Renal cortex interstitium (tissue), 11 donors: Measurements from ENCODE around the gene ANKRD33B. TPM values are rescaled to one million over a fixed set of nuclear protein-coding genes. Genes with fewer than 3 reads are reported as not detected.
"Not testable (repeated sequence)": the region's sequence is repeated elsewhere in the genome, so short reads cannot be mapped to it uniquely, and the experiment has no call there.

Experiments used
- DNase-seq, 11 donors: peaks; one replicate each; pipeline ENCODE4 v3.0.0-alpha.2; 2013; ENCODE audit warnings: low read depth in 9 of 11, low spot score in 4 of 11; ENCODE audit errors: extremely low read depth in 1 of 11
- polyA plus RNA-seq, 3 donors: library from polyadenylated mRNA; unstranded; fragments of 120-200 nt; gene quantifications; one replicate each; pipeline ENCODE4 v1.2.1, GENCODE V29; 2013; ENCODE audit not compliant: insufficient read length in 3 of 3

ANKRD33B gene
- polyA plus RNA-seq, 3 donors = 1.9 to 2.0 (median 2.0) TPM

- no peak for DNase-seq
Measured at GRCh38 chr5:10572451-10572850, 8.6 kb downstream of the ANKRD33B start.

DNA sequence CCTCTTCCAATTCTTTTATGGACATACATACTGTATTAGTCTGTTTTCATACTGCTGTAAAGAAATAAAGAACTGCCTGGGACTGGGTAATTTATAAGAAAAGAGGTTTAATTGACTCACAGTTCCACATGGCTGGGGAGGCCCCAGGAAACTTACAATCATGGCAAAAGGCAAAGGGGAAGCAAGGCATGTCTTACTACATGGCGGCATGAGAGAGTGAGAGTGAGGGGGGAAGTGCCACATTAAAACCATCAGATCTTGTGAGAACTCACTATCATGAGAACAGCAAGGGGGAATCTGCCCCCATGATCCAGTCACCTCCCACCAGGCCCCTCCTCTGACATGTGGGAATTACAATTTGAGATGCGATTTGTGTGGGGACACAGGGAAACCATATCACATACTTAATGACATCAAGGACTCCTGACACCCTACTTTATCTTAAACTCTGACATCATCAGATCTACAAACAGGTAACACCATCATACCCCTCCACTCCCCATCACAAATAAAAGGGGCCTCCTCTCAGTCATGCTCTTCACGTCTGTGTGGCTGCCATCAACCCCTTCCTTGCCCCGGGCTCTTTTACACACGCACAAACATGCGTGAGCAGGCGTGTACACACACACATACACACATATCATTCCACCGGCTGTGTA lies 9.7 kb downstream of the ANKRD33B start:
- DNase-seq = no peak

GRCh38 chr5:10574879-10575278 lies 11.0 kb downstream of the ANKRD33B start:
- DNase-seq = not testable (repeated sequence)

- no peak for DNase-seq
Measured at GRCh38 chr5:10576121-10576789, 12.4 kb downstream of the ANKRD33B start.

DNA sequence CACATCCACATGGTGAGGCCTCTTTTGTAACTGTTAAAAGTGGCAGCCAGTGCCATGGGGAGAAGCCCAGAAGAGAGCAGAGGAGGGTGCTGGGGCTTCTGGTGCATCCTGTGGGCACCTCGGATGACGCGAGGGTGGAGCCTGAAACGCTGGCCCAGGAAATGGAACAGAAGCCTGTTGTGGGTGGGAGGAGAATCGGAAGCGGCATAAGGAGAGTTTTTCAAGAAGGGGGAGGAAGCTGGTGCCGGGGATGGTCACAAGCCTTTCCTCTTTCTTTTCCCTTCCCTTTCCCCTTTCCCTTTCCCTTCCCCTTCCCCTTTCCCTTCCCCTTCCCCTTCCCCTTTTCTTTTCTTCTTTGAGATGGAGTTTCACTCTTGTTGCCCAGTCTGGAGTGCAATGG lies 12.9 kb downstream of the ANKRD33B start:
- DNase-seq = no peak

- DNase-seq = no peak
Measured at GRCh38 chr5:10577371-10578292, 13.8 kb downstream of the ANKRD33B start.

DNA sequence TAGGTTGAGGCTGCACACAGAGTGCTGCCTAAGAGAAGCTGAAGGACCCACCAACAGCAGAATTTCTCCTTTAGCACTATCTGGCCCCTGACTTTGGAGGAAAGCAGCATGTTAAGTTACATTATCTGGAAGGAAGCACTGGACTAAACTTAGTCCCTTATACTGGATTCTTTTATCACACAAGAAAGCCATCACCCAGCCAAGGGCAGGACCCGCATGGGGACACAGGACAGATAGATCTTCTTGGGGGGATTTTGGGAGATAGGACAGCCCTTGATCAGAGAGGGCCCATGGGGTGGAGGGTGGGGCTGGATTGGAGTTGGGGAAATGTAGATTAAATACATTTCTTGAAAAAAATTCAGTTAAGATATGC lies 14.4 kb downstream of the ANKRD33B start:
- DNase-seq = no peak

GRCh38 chr5:10578869-10579268 lies 15.0 kb downstream of the ANKRD33B start:
- DNase-seq = no peak

GRCh38 chr5:10579536-10580521 lies 16.0 kb downstream of the ANKRD33B start:
- DNase-seq = no peak

DNA sequence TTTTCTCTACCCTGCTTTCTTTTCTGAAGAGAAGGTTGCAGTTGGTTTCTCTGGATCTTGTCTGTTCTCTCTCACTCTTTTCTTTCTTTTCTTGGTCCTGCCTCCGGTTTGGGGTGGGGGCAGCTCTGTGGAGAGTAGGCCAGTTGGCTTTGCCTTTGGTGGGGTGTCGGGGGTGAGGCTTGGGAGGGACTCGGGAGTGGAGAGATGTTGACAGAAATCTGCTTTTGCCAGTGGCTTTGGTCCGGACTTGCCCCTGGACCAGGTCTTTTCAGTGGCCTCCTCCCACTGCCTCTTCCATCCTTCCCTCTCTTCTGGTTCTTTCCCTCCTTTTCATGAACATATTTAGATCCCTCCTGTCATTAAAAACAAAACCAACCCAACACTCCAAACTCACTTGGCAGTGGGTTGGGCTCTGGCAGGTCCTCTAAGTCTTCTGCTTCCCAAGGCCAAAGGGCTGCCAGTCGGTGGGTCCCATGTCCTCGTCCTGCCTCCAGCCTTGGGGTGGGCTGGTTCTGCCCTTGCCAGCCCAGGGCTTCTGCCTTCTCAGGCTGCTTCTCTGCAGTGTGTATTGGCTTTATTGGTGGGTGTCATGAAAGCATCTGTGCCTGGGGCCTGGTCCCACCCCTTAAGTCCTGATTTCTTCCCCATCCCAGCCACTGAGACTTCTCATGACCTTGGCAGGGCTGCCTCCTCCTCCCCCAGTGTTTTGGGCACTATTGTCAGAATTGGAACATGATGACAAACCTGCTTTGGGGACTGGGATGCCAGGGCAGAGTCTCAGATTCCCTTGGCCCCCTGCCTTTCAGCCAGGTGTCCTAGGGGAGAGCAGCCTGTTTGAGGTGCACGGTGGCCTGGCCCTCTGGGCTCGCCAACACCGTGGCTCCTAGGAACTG lies 16.9 kb downstream of the ANKRD33B start:
- DNase-seq = no peak

DNA sequence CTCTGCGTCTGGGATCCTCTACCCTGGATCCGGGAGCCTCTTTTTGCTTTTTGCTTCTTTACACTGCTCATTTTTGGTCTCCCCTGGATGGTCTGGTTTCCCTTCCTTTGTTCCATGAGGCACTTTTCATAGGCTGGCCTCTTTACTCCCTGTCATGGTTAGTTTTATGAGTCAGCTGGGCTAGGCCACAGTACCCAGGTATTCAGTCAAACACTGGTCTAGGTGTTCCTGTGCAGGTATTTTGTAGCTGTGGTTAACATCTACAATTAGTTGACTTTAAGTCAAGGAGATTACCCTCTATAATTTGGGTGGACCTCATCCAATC lies 17.5 kb downstream of the ANKRD33B start:
- DNase-seq = no peak

- no peak for DNase-seq
Measured at GRCh38 chr5:10581867-10582511, 18.1 kb downstream of the ANKRD33B start.

GRCh38 chr5:10582512-10582897 lies 18.6 kb downstream of the ANKRD33B start:
- no peak for DNase-seq

DNA sequence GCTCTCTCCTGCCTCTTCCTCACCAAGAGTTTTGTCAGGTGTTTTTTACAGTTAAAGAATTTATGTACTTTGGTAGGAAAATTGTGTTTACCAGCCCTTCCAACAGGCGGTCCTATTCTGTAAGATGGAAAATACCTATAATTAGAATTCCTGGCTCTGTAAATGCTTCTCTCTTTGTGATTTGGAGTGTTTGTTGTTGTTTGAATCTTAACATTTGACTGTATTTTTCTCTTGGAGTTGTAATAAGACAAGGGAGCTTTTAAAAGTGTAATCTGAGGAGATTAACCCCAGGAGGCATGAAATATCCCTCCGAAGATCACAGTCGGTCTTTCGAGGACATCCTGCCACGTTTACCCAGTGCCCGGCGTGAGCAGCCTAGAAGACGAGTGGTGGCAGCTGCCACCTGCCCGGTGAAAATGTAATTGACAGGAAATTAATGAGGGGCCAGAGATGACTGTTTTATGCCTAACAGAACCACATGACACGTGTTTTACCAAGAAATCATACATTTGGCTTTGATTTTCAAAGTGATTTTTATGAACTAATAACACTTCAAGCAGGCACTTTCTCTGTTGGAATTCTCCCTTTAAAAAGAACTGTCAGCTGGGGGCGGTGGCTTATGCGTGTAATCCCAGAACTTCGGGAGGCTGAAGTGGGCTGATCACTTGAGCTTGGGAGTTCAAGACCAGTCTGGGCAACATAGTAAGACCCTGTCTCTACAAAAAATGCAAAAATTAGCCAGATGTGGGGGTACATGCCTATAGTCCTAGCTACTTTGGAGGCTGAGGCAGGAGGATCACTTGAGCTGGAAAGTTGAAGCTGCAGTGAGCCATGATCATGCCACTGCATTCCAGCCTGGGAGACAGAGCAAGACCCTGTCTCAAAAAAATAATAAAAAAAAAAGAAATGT lies 20.0 kb downstream of the ANKRD33B start:
- no peak for DNase-seq

DNA sequence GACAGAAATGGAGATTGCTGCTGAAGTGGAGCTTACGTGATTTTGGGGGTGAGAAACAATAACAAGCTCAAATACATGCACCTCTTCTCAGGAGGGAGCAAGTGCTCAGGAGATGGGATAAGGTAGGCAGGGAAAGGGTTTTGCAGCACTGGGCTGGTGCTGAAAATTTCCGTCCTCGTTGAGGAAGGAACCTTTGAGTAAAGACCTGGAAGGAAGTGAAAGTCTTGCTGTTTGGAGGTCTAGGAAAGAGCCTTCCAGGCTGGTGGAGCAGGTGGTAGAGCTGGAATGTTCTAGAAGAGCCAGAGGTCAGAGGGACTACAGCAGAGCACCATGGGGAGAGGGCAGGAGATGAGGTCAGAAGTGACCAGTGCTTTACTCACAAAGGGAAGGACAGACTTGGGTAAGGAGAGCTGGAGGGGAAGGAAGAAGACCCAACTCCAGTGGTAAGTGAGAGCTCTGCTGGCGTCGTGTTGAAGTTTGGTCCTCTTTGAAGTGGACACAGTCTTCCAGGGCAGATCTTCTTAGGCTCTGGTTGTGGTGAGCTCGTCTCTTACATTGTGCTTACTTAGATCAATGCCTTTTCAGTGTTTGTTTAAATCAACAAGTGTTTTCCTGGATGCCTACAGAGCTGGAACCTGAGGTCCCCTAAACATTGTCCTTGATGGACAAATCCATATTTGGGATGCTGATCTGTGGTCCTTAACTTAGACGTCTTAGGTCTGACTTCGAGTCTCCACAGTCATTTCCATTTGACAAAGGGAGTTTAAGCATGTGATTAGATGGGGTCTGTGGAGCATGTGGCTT lies 21.0 kb downstream of the ANKRD33B start:
- no peak for DNase-seq

- no peak for DNase-seq
Measured at GRCh38 chr5:10585518-10585915, 21.6 kb downstream of the ANKRD33B start.
